ENCODE results near the gene ZG16B.

GRCh38 chr16:2825906-2826305 is 4.2 kb upstream of the ZG16B start:
- no peak for TF ChIP-seq CTCF (conservative IDR thresholded peaks at IDR 0.05; ENCODE audit: low read length)
- no peak for TF ChIP-seq EZH2phosphoT487 (IDR thresholded peaks at IDR 0.05; ENCODE audit: borderline replicate concordance)

All from Loucy (cell line).